Measurements from ENCODE around the gene CDR2.

GRCh38 chr16:22322021-22322471 is 52.4 kb downstream of the CDR2 start:
- no peak for TF ChIP-seq CTCF (IDR thresholded peaks at IDR 0.05)
- no peak for TF ChIP-seq POLR2A (IDR thresholded peaks at IDR 0.05)

Measured in esophagus squamous epithelium (tissue), 4 donors.